ENCODE results near the gene SYNGR4.

The SYNGR4 gene

GRCh38 chr19:48381178-48381950 is 17.2 kb downstream of the SYNGR4 start:
- Histone ChIP-seq H3K23ac (ENCODE audit: low read length) (no peak overlapping the region), H3K27ac (ENCODE audit: low read depth, low read length) (no peak overlapping the region), H3K27me3 (ENCODE audit: insufficient read depth, low read length, poor library complexity) (no peaks in the 10 kb centered on the region), H3K9ac (ENCODE audit: low read length) (no peak overlapping the region), H3K18ac (ENCODE audit: low read length) (no peak overlapping the region), H3K36me3 (ENCODE audit: control insufficient read depth, insufficient read depth, low read length) (peaks cover 22% of the 10 kb centered on the region), H4K5ac (ENCODE audit: low read length) (no peak overlapping the region), H3K79me1 (ENCODE audit: low read length) (no peaks in the 10 kb centered on the region), H3K4me2 (ENCODE audit: low read length) (no peak overlapping the region), H3K56ac (ENCODE audit: low read length) (no peak overlapping the region), H2AK5ac (ENCODE audit: low read length) (no peak overlapping the region), H3K4me1 (ENCODE audit: control insufficient read depth, low read depth, low read length) (no peaks in the 10 kb centered on the region), H4K8ac (ENCODE audit: low read depth, low read length) (no peak overlapping the region), H2BK120ac (ENCODE audit: low read depth, low read length) (no peak overlapping the region), H3K79me2 (ENCODE audit: control insufficient read depth, insufficient read depth, low read length) (no peaks in the 10 kb centered on the region), H2BK15ac (replicated peaks; ENCODE audit: low read depth) (no peak overlapping the region), H3K4me3 (ENCODE audit: low read length) (no peak overlapping the region), H3K4ac (ENCODE audit: low read depth, low read length) (no peak overlapping the region), H2BK5ac (ENCODE audit: low read length) (no peak overlapping the region)
- DNase-seq, result no peak
- no CpG with 5 or more reads among the region's 11 CpGs for WGBS (ENCODE audit: extremely low coverage, insufficient coverage, low lambda C conversion rate)

- H3K18ac ChIP-seq (ENCODE audit: low read length), result no peak overlapping the region
- no peaks in the 10 kb centered on the region for H3K4me1 ChIP-seq (ENCODE audit: control insufficient read depth, low read depth, low read length)
- no peak overlapping the region for H2BK120ac ChIP-seq (ENCODE audit: low read depth, low read length)
- WGBS (ENCODE audit: extremely low coverage, insufficient coverage, low lambda C conversion rate), result no CpG with 5 or more reads among the region's 8 CpGs
- H3K27me3 ChIP-seq (ENCODE audit: insufficient read depth, low read length, poor library complexity), result no peaks in the 10 kb centered on the region
- no peak for DNase-seq
- no peak overlapping the region for H3K4me2 ChIP-seq (ENCODE audit: low read length)
- no peak overlapping the region for H4K5ac ChIP-seq (ENCODE audit: low read length)
- H2AK5ac ChIP-seq (ENCODE audit: low read length), result no peak overlapping the region
- peaks cover 24% of the 10 kb centered on the region for H3K36me3 ChIP-seq (ENCODE audit: control insufficient read depth, insufficient read depth, low read length)
- H3K27ac ChIP-seq (ENCODE audit: low read depth, low read length), result no peak overlapping the region
- H3K4me3 ChIP-seq (ENCODE audit: low read length), result no peak overlapping the region
- no peak overlapping the region for H3K9ac ChIP-seq (ENCODE audit: low read length)
- no peak overlapping the region for H3K56ac ChIP-seq (ENCODE audit: low read length)
- H2BK15ac ChIP-seq (replicated peaks; ENCODE audit: low read depth), result no peak overlapping the region
- no peak overlapping the region for H3K4ac ChIP-seq (ENCODE audit: low read depth, low read length)
- no peak overlapping the region for H2BK5ac ChIP-seq (ENCODE audit: low read length)
- no peak overlapping the region for H4K8ac ChIP-seq (ENCODE audit: low read depth, low read length)
- H3K23ac ChIP-seq (ENCODE audit: low read length), result no peak overlapping the region
- no peaks in the 10 kb centered on the region for H3K79me1 ChIP-seq (ENCODE audit: low read length)
- H3K79me2 ChIP-seq (ENCODE audit: control insufficient read depth, insufficient read depth, low read length), result no peaks in the 10 kb centered on the region
Observed at GRCh38 chr19:48382286-48382685, 18.1 kb downstream of the SYNGR4 start.

GRCh38 chr19:48385461-48386087 is 21.4 kb downstream of the SYNGR4 start:
- H3K56ac ChIP-seq (ENCODE audit: low read length), result no peak overlapping the region
- DNase-seq, result no peak
- no peak overlapping the region for H2BK15ac ChIP-seq (replicated peaks; ENCODE audit: low read depth)
- no CpG with 5 or more reads among the region's 7 CpGs for WGBS (ENCODE audit: extremely low coverage, insufficient coverage, low lambda C conversion rate)
- no peak overlapping the region for H2BK120ac ChIP-seq (ENCODE audit: low read depth, low read length)
- H2AK5ac ChIP-seq (ENCODE audit: low read length), result no peak overlapping the region
- no peak overlapping the region for H3K27ac ChIP-seq (ENCODE audit: low read depth, low read length)
- no peak overlapping the region for H3K4ac ChIP-seq (ENCODE audit: low read depth, low read length)
- H3K18ac ChIP-seq (ENCODE audit: low read length), result no peak overlapping the region
- H4K5ac ChIP-seq (ENCODE audit: low read length), result no peak overlapping the region
- peaks cover 7% of the 10 kb centered on the region for H3K79me1 ChIP-seq (ENCODE audit: low read length)
- H3K9ac ChIP-seq (ENCODE audit: low read length), result no peak overlapping the region
- no peak overlapping the region for H3K4me2 ChIP-seq (ENCODE audit: low read length)
- no peak overlapping the region for H3K23ac ChIP-seq (ENCODE audit: low read length)
- H3K27me3 ChIP-seq (ENCODE audit: insufficient read depth, low read length, poor library complexity), result no peaks in the 10 kb centered on the region
- peaks cover 32% of the 10 kb centered on the region for H3K36me3 ChIP-seq (ENCODE audit: control insufficient read depth, insufficient read depth, low read length)
- H2BK5ac ChIP-seq (ENCODE audit: low read length), result no peak overlapping the region
- H3K79me2 ChIP-seq (ENCODE audit: control insufficient read depth, insufficient read depth, low read length), result peaks cover 4% of the 10 kb centered on the region
- H3K4me1 ChIP-seq (ENCODE audit: control insufficient read depth, low read depth, low read length), result no peaks in the 10 kb centered on the region
- no peak overlapping the region for H3K4me3 ChIP-seq (ENCODE audit: low read length)
- no peak overlapping the region for H4K8ac ChIP-seq (ENCODE audit: low read depth, low read length)

GRCh38 chr19:48386981-48387380 is 22.8 kb downstream of the SYNGR4 start:
- Histone ChIP-seq H3K4me3 (ENCODE audit: low read length) (no peak overlapping the region), H2BK120ac (ENCODE audit: low read depth, low read length) (no peak overlapping the region), H3K4ac (ENCODE audit: low read depth, low read length) (no peak overlapping the region), H4K8ac (ENCODE audit: low read depth, low read length) (no peak overlapping the region), H2BK15ac (replicated peaks; ENCODE audit: low read depth) (no peak overlapping the region), H3K9ac (ENCODE audit: low read length) (no peak overlapping the region), H3K56ac (ENCODE audit: low read length) (no peak overlapping the region), H3K27me3 (ENCODE audit: insufficient read depth, low read length, poor library complexity) (no peaks in the 10 kb centered on the region), H2BK5ac (ENCODE audit: low read length) (no peak overlapping the region), H3K27ac (ENCODE audit: low read depth, low read length) (no peak overlapping the region), H3K4me2 (ENCODE audit: low read length) (no peak overlapping the region), H4K5ac (ENCODE audit: low read length) (no peak overlapping the region), H3K23ac (ENCODE audit: low read length) (no peak overlapping the region), H3K4me1 (ENCODE audit: control insufficient read depth, low read depth, low read length) (no peaks in the 10 kb centered on the region), H2AK5ac (ENCODE audit: low read length) (no peak overlapping the region), H3K36me3 (ENCODE audit: control insufficient read depth, insufficient read depth, low read length) (peaks cover 28% of the 10 kb centered on the region), H3K79me1 (ENCODE audit: low read length) (peaks cover 8% of the 10 kb centered on the region), H3K79me2 (ENCODE audit: control insufficient read depth, insufficient read depth, low read length) (peaks cover 11% of the 10 kb centered on the region), H3K18ac (ENCODE audit: low read length) (no peak overlapping the region)
- DNase-seq, result no peak
- no CpG with 5 or more reads among the region's 3 CpGs for WGBS (ENCODE audit: extremely low coverage, insufficient coverage, low lambda C conversion rate)

- Histone ChIP-seq H3K79me1 (ENCODE audit: low read length) (peaks cover 8% of the 10 kb centered on the region), H3K36me3 (ENCODE audit: control insufficient read depth, insufficient read depth, low read length) (peaks cover 14% of the 10 kb centered on the region), H3K4ac (ENCODE audit: low read depth, low read length) (peak overlapping the region; percentile 85), H2BK15ac (replicated peaks; ENCODE audit: low read depth) (no peak overlapping the region), H3K79me2 (ENCODE audit: control insufficient read depth, insufficient read depth, low read length) (peaks cover 11% of the 10 kb centered on the region), H3K4me3 (ENCODE audit: low read length) (peak overlapping the region; percentile 53), H4K5ac (ENCODE audit: low read length) (no peak overlapping the region), H3K18ac (ENCODE audit: low read length) (peak overlapping the region; percentile 88), H4K8ac (ENCODE audit: low read depth, low read length) (peak overlapping the region; percentile 1), H3K56ac (ENCODE audit: low read length) (peak overlapping the region; percentile 100), H3K4me2 (ENCODE audit: low read length) (peak overlapping the region; percentile 76), H3K27me3 (ENCODE audit: insufficient read depth, low read length, poor library complexity) (peaks cover 8% of the 10 kb centered on the region), H2BK120ac (ENCODE audit: low read depth, low read length) (peak overlapping the region; percentile 17), H3K23ac (ENCODE audit: low read length) (peak overlapping the region; percentile 97), H3K9ac (ENCODE audit: low read length) (peak overlapping the region; percentile 99), H2BK5ac (ENCODE audit: low read length) (peak overlapping the region; percentile 62), H3K27ac (ENCODE audit: low read depth, low read length) (peak overlapping the region; percentile 42), H3K4me1 (ENCODE audit: control insufficient read depth, low read depth, low read length) (peaks cover under 1% of the 10 kb centered on the region), H2AK5ac (ENCODE audit: low read length) (no peak overlapping the region)
- WGBS (ENCODE audit: extremely low coverage, insufficient coverage, low lambda C conversion rate), result no CpG with 5 or more reads among the region's 24 CpGs
- peak; percentile 83 for DNase-seq
Observed at GRCh38 chr19:48390188-48391099, 26.3 kb downstream of the SYNGR4 start.
